HCT116 (cell line): ENCODE data around the gene MPHOSPH6.

Source experiments
- CEBPB ChIP-seq: IDR thresholded peaks from 2 replicates; pipeline ENCODE4 v1.6.1; 2012; ENCODE audit warnings: low read depth
- EGR1 ChIP-seq: IDR thresholded peaks from 2 replicates; pipeline ENCODE4 v1.6.1; 2012; ENCODE audit warnings: low read depth
- ELF1 ChIP-seq: IDR thresholded peaks from 2 replicates; pipeline ENCODE4 v1.6.1; 2012; ENCODE audit warnings: low read depth, borderline replicate concordance
- EZH2phosphoT487 ChIP-seq: fragments of 200-600 bp; IDR thresholded peaks from 2 replicates; pipeline ENCODE4 v1.6.1; 2018; ENCODE audit warnings: antibody characterized with exemption, borderline replicate concordance
- POLR2A ChIP-seq: IDR thresholded peaks from 2 replicates; pipeline ENCODE4 v1.7.0; 2011; ENCODE audit warnings: borderline replicate concordance; ENCODE audit not compliant: insufficient read depth, insufficient read length; ENCODE audit errors: extremely low read depth
- RAD21 ChIP-seq: IDR thresholded peaks from 2 replicates; pipeline ENCODE4 v1.6.1; 2012; ENCODE audit warnings: low read depth, mild to moderate bottlenecking
- TCF7L2 ChIP-seq: IDR thresholded peaks from 2 replicates; pipeline ENCODE4 v1.7.0; 2011; ENCODE audit warnings: borderline replicate concordance, inconsistent platforms; ENCODE audit not compliant: insufficient read depth, insufficient read length; ENCODE audit errors: extremely low read depth
- ZFX ChIP-seq: fragments of 450-650 bp; IDR thresholded peaks from 2 replicates; pipeline ENCODE4 v1.6.1; 2017
- ZNF274 ChIP-seq: fragments of 200-500 bp; sonication (Bioruptor generic); IDR thresholded peaks from 2 replicates; pipeline ENCODE4 v1.6.1; 2014; ENCODE audit warnings: mild to moderate bottlenecking, low read depth, low read length, inconsistent platforms
- TF ChIP-seq, protein P1 (sequence below): IDR thresholded peaks from 2 replicates; pipeline ENCODE4 v1.6.1; 2011; ENCODE audit warnings: mild to moderate bottlenecking, low read length, moderate library complexity; ENCODE audit not compliant: insufficient replicate concordance; ENCODE audit errors: extremely low read depth
- TF ChIP-seq, protein P2 (sequence below), 3 experiments: fragments of 200-600 bp in 1 of 3; sonication (generic) in 1 of 3; IDR thresholded peaks in 2 of 3; conservative IDR thresholded peaks in 1 of 3; 2 replicates each; pipeline ENCODE4 v1.5.1; 2012 to 2017; ENCODE audit warnings: low read depth in 2 of 3, low read length in 2 of 3, antibody characterized with exemption in 1 of 3, borderline replicate concordance in 1 of 3, control low read depth in 1 of 3, mild to moderate bottlenecking in 1 of 3, mixed read lengths in 1 of 3, mixed run types in 1 of 3, moderate library complexity in 1 of 3; ENCODE audit not compliant: insufficient read depth in 1 of 3
- TF ChIP-seq, protein P3 (sequence below): IDR thresholded peaks from 2 replicates; pipeline ENCODE4 v1.6.1; 2012; ENCODE audit warnings: low read depth
- TF ChIP-seq, protein P4 (sequence below): IDR thresholded peaks from 2 replicates; pipeline ENCODE4 v1.6.1; 2012

DNA sequence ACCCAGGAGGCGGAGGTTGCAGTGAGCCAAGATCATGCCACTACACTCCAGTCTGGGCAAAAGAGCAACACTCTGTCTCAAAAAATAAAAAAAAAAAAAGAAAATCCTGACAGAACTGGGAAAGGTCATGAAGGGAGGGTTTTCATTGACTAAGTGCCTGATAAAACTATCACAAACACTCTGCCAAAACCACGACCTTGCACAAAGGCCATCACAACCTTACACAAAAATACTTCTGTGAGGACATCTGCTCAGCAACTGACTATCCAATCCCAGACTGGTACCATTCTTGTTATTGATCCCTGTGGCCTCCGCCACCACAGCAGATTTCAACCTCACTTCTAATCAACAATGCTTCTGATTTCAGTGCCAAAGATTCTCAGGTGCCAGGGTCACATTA is 40.1 kb downstream of the MPHOSPH6 start:
- TF ChIP-seq, protein P1, sequence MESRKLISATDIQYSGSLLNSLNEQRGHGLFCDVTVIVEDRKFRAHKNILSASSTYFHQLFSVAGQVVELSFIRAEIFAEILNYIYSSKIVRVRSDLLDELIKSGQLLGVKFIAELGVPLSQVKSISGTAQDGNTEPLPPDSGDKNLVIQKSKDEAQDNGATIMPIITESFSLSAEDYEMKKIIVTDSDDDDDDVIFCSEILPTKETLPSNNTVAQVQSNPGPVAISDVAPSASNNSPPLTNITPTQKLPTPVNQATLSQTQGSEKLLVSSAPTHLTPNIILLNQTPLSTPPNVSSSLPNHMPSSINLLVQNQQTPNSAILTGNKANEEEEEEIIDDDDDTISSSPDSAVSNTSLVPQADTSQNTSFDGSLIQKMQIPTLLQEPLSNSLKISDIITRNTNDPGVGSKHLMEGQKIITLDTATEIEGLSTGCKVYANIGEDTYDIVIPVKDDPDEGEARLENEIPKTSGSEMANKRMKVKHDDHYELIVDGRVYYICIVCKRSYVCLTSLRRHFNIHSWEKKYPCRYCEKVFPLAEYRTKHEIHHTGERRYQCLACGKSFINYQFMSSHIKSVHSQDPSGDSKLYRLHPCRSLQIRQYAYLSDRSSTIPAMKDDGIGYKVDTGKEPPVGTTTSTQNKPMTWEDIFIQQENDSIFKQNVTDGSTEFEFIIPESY = no peak
- TF ChIP-seq, protein P2, sequence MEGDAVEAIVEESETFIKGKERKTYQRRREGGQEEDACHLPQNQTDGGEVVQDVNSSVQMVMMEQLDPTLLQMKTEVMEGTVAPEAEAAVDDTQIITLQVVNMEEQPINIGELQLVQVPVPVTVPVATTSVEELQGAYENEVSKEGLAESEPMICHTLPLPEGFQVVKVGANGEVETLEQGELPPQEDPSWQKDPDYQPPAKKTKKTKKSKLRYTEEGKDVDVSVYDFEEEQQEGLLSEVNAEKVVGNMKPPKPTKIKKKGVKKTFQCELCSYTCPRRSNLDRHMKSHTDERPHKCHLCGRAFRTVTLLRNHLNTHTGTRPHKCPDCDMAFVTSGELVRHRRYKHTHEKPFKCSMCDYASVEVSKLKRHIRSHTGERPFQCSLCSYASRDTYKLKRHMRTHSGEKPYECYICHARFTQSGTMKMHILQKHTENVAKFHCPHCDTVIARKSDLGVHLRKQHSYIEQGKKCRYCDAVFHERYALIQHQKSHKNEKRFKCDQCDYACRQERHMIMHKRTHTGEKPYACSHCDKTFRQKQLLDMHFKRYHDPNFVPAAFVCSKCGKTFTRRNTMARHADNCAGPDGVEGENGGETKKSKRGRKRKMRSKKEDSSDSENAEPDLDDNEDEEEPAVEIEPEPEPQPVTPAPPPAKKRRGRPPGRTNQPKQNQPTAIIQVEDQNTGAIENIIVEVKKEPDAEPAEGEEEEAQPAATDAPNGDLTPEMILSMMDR (IDR thresholded peaks at IDR 0.05 in 2 of 3, conservative IDR thresholded peaks at IDR 0.05 in 1 of 3; ENCODE audit: borderline replicate concordance in 1 of 3, insufficient read depth in 1 of 3, low read depth in 2 of 3, low read length in 2 of 3) = no peak
- TF ChIP-seq POLR2A (no peak), EZH2phosphoT487 (no peak), TCF7L2 (no peak), ELF1 (no peak), EGR1 (no peak), ZFX (no peak), RAD21 (no peak), CEBPB (no peak), ZNF274 (no peak)
- TF ChIP-seq, protein P3, sequence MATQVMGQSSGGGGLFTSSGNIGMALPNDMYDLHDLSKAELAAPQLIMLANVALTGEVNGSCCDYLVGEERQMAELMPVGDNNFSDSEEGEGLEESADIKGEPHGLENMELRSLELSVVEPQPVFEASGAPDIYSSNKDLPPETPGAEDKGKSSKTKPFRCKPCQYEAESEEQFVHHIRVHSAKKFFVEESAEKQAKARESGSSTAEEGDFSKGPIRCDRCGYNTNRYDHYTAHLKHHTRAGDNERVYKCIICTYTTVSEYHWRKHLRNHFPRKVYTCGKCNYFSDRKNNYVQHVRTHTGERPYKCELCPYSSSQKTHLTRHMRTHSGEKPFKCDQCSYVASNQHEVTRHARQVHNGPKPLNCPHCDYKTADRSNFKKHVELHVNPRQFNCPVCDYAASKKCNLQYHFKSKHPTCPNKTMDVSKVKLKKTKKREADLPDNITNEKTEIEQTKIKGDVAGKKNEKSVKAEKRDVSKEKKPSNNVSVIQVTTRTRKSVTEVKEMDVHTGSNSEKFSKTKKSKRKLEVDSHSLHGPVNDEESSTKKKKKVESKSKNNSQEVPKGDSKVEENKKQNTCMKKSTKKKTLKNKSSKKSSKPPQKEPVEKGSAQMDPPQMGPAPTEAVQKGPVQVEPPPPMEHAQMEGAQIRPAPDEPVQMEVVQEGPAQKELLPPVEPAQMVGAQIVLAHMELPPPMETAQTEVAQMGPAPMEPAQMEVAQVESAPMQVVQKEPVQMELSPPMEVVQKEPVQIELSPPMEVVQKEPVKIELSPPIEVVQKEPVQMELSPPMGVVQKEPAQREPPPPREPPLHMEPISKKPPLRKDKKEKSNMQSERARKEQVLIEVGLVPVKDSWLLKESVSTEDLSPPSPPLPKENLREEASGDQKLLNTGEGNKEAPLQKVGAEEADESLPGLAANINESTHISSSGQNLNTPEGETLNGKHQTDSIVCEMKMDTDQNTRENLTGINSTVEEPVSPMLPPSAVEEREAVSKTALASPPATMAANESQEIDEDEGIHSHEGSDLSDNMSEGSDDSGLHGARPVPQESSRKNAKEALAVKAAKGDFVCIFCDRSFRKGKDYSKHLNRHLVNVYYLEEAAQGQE = no peak
- TF ChIP-seq, protein P4, sequence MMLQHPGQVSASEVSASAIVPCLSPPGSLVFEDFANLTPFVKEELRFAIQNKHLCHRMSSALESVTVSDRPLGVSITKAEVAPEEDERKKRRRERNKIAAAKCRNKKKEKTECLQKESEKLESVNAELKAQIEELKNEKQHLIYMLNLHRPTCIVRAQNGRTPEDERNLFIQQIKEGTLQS = no peak
